ENCODE results near the gene HLA-A. TPM values are rescaled to one million over a fixed set of nuclear protein-coding genes. Genes with fewer than 3 reads are reported as not detected.

Gene HLA-A
- total RNA-seq, 4 donors from 2014 or later, result 243 to 610 (median 499) TPM

GRCh38 chr6:29908341-29908662, 34.0 kb upstream of the HLA-A start:
- H3K4me1 ChIP-seq, result no peaks in the 10 kb centered on the region
- WGBS, result no CpG with 5 or more reads among the region's 3 CpGs
- H3K36me3 ChIP-seq, result no peaks in the 10 kb centered on the region
- DNase-seq (ENCODE audit: extremely low spot score), result no peak
- intact Hi-C loops (cut with DNase I), result no loop called here
- H3K4me3 ChIP-seq, result no peak overlapping the region
- TF ChIP-seq POLR2A (IDR thresholded peaks at IDR 0.05; ENCODE audit: low read depth) (no peak), EP300 (IDR thresholded peaks at IDR 0.05) (no peak), POLR2AphosphoS5 (IDR thresholded peaks at IDR 0.05) (no peak)
- TF ChIP-seq, protein P1, sequence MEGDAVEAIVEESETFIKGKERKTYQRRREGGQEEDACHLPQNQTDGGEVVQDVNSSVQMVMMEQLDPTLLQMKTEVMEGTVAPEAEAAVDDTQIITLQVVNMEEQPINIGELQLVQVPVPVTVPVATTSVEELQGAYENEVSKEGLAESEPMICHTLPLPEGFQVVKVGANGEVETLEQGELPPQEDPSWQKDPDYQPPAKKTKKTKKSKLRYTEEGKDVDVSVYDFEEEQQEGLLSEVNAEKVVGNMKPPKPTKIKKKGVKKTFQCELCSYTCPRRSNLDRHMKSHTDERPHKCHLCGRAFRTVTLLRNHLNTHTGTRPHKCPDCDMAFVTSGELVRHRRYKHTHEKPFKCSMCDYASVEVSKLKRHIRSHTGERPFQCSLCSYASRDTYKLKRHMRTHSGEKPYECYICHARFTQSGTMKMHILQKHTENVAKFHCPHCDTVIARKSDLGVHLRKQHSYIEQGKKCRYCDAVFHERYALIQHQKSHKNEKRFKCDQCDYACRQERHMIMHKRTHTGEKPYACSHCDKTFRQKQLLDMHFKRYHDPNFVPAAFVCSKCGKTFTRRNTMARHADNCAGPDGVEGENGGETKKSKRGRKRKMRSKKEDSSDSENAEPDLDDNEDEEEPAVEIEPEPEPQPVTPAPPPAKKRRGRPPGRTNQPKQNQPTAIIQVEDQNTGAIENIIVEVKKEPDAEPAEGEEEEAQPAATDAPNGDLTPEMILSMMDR (IDR thresholded peaks at IDR 0.05), result no peak
- no peaks in the 10 kb centered on the region for H3K27me3 ChIP-seq
- no peaks in the 10 kb centered on the region for H3K9me3 ChIP-seq
- H3K27ac ChIP-seq (replicated peaks in 1 of 4), result no peak overlapping the region

GRCh38 chr6:29908710-29909109, 33.6 kb upstream of the HLA-A start:
- H3K27ac ChIP-seq (replicated peaks in 1 of 4), result no peak overlapping the region
- H3K9me3 ChIP-seq, result no peaks in the 10 kb centered on the region
- no peaks in the 10 kb centered on the region for H3K36me3 ChIP-seq
- H3K4me1 ChIP-seq, result no peaks in the 10 kb centered on the region
- no CpG with 5 or more reads among the region's 6 CpGs for WGBS
- H3K4me3 ChIP-seq, result no peak overlapping the region
- H3K27me3 ChIP-seq, result no peaks in the 10 kb centered on the region
- TF ChIP-seq POLR2A (IDR thresholded peaks at IDR 0.05; ENCODE audit: low read depth) (no peak), EP300 (IDR thresholded peaks at IDR 0.05) (no peak), POLR2AphosphoS5 (IDR thresholded peaks at IDR 0.05) (no peak)
- TF ChIP-seq, protein P1 (IDR thresholded peaks at IDR 0.05), result no peak
- intact Hi-C loops (cut with DNase I), result no loop called here
- no peak for DNase-seq (ENCODE audit: extremely low spot score)

- H3K27ac ChIP-seq (replicated peaks in 1 of 4), result no peak overlapping the region
- no peaks in the 10 kb centered on the region for H3K4me1 ChIP-seq
- WGBS, result no CpG with 5 or more reads among the region's 1 CpG
- no peak for DNase-seq (ENCODE audit: extremely low spot score)
- intact Hi-C loops (cut with DNase I), result no loop called here
- no peaks in the 10 kb centered on the region for H3K9me3 ChIP-seq
- TF ChIP-seq EP300 (IDR thresholded peaks at IDR 0.05) (no peak), POLR2A (IDR thresholded peaks at IDR 0.05; ENCODE audit: low read depth) (no peak), POLR2AphosphoS5 (IDR thresholded peaks at IDR 0.05) (no peak)
- TF ChIP-seq, protein P1 (IDR thresholded peaks at IDR 0.05), result no peak
- no peaks in the 10 kb centered on the region for H3K36me3 ChIP-seq
- H3K4me3 ChIP-seq, result no peak overlapping the region
- H3K27me3 ChIP-seq, result no peaks in the 10 kb centered on the region
Observed at GRCh38 chr6:29909985-29910384, 32.3 kb upstream of the HLA-A start.

- H3K27ac ChIP-seq (replicated peaks in 1 of 4), result no peak overlapping the region
- H3K36me3 ChIP-seq, result no peaks in the 10 kb centered on the region
- no peak overlapping the region for H3K4me3 ChIP-seq
- no peaks in the 10 kb centered on the region for H3K4me1 ChIP-seq
- H3K9me3 ChIP-seq, result no peaks in the 10 kb centered on the region
- DNase-seq (ENCODE audit: extremely low spot score), result no peak
- WGBS, result no CpG with 5 or more reads among the region's 2 CpGs
- intact Hi-C loops (cut with DNase I), result no loop called here
- TF ChIP-seq EP300 (IDR thresholded peaks at IDR 0.05) (no peak), POLR2AphosphoS5 (IDR thresholded peaks at IDR 0.05) (no peak), POLR2A (IDR thresholded peaks at IDR 0.05; ENCODE audit: low read depth) (no peak)
- TF ChIP-seq, protein P1 (IDR thresholded peaks at IDR 0.05), result no peak
- H3K27me3 ChIP-seq, result no peaks in the 10 kb centered on the region
Observed at GRCh38 chr6:29912840-29913239, 29.5 kb upstream of the HLA-A start.

GRCh38 chr6:29916741-29917140, 25.6 kb upstream of the HLA-A start:
- WGBS, result no CpG with 5 or more reads among the region's 1 CpG
- Histone ChIP-seq H3K4me1 (no peaks in the 10 kb centered on the region), H3K27ac (replicated peaks in 1 of 4) (no peak overlapping the region), H3K9me3 (no peaks in the 10 kb centered on the region), H3K4me3 (no peak overlapping the region), H3K36me3 (no peaks in the 10 kb centered on the region), H3K27me3 (no peaks in the 10 kb centered on the region)
- TF ChIP-seq POLR2A (IDR thresholded peaks at IDR 0.05; ENCODE audit: low read depth) (no peak), POLR2AphosphoS5 (IDR thresholded peaks at IDR 0.05) (no peak), EP300 (IDR thresholded peaks at IDR 0.05) (no peak)
- TF ChIP-seq, protein P1 (IDR thresholded peaks at IDR 0.05), result no peak
- intact Hi-C loops (cut with DNase I), result no loop called here
- DNase-seq (ENCODE audit: extremely low spot score), result no peak

All from esophagus muscularis mucosa (tissue), 4 donors.